Upper lobe of left lung (tissue), 6 donors: Measurements from ENCODE around the gene BTRC. TPM values are rescaled to one million over a fixed set of nuclear protein-coding genes. Genes with fewer than 3 reads are reported as not detected.
"Not testable (repeated sequence)": the region's sequence is repeated elsewhere in the genome, so short reads cannot be mapped to it uniquely, and the experiment has no call there.

Experiments
- ATAC-seq, 2 donors: fragments of 200-7000 bp; cut with Tn5 transposase; one replicate each; pipeline ENCODE4 v1.9.1; 2022; ENCODE audit warnings: mild to moderate bottlenecking in 2 of 2, moderate library complexity in 2 of 2; ENCODE audit not compliant: low FRiP score in 2 of 2
- DNase-seq, 2 donors: peaks; one replicate each; pipeline ENCODE4 v3.0.0-alpha.2; 2019 to 2020
- H3K27ac ChIP-seq, 4 donors: fragments of 200-600 bp; sonication (generic); one replicate each; pipeline ENCODE4 v1.5.1; 2016 to 2019
- H3K27me3 ChIP-seq, 4 donors: fragments of 200-600 bp; sonication (generic); one replicate each; pipeline ENCODE4 v1.5.1; 2017 to 2019
- H3K36me3 ChIP-seq, 4 donors: fragments of 200-600 bp; sonication (generic); one replicate each; pipeline ENCODE4 v1.5.1; 2016 to 2019
- H3K4me1 ChIP-seq, 4 donors: fragments of 200-600 bp; sonication (generic); one replicate each; pipeline ENCODE4 v1.5.1; 2018 to 2019
- H3K4me3 ChIP-seq, 4 donors: fragments of 200-600 bp; sonication (generic); one replicate each; pipeline ENCODE4 v1.5.1; 2017 to 2019; ENCODE audit warnings: mild to moderate bottlenecking in 2 of 4, moderate library complexity in 1 of 4
- H3K9me3 ChIP-seq, 4 donors: fragments of 200-600 bp; sonication (generic); one replicate each; pipeline ENCODE4 v1.5.1; 2018 to 2019
- EP300 ChIP-seq, 4 donors: sonication (generic); formaldehyde crosslinking; IDR thresholded peaks; one replicate each; pipeline ENCODE4 v1.5.1; 2017; ENCODE audit warnings: antibody characterized with exemption in 4 of 4, control low read depth in 2 of 4
- POLR2A ChIP-seq, 4 donors: fragments of 450-650 bp; IDR thresholded peaks; one replicate each; pipeline ENCODE4 v1.5.1; 2016 to 2017; ENCODE audit warnings: antibody characterized with exemption in 4 of 4, mild to moderate bottlenecking in 2 of 4
- POLR2AphosphoS5 ChIP-seq, 2 donors: sonication (generic); formaldehyde crosslinking; IDR thresholded peaks; one replicate each; pipeline ENCODE4 v1.5.1; 2017; ENCODE audit warnings: antibody characterized with exemption in 2 of 2
- WGBS, 2 donors: methylation state at CpG; one replicate each; pipeline ENCODE4 v1.1.5; 2017 to 2018; 5-methylcytosine and 5-hydroxymethylcytosine counted together
- total RNA-seq, 6 donors: library from RNA; depleted of rRNA in 4 of 6; stranded (reverse); fragments of >200 nt in 4 of 6; gene quantifications; one replicate each; pipeline versions ENCODE4 v1.1.0 to v1.2.1, GENCODE V29; 2016 to 2021
- TF ChIP-seq, protein P1 (sequence below), 6 experiments: fragments of 450-650 bp in 4 of 6; fragments of 200-600 bp in 2 of 6; sonication (generic) in 2 of 6; IDR thresholded peaks; one replicate each; pipeline ENCODE4 v1.5.1; 2016 to 2019; ENCODE audit warnings: antibody characterized with exemption in 6 of 6
- donor health status: DM: no; HTN: no; CAD: no; lungs with moderate emphysema.
- donor health status: DM: no; HTN: yes; CAD: no; lungs with severe emphysema.

Gene BTRC
- total RNA-seq, 6 donors from 2014 or later = 8.5 to 21.0 (median 11.6) TPM

GRCh38 chr10:101363850-101364400 is 10.0 kb downstream of the BTRC start:
- peaks cover 0 to 15% (median 0%) of the 10 kb centered on the region in 4 donors for H3K4me1 ChIP-seq
- H3K4me3 ChIP-seq = no peak overlapping the region
- H3K9me3 ChIP-seq = no peaks in the 10 kb centered on the region
- ATAC-seq (no peak), DNase-seq (no peak)
- TF ChIP-seq, protein P1, sequence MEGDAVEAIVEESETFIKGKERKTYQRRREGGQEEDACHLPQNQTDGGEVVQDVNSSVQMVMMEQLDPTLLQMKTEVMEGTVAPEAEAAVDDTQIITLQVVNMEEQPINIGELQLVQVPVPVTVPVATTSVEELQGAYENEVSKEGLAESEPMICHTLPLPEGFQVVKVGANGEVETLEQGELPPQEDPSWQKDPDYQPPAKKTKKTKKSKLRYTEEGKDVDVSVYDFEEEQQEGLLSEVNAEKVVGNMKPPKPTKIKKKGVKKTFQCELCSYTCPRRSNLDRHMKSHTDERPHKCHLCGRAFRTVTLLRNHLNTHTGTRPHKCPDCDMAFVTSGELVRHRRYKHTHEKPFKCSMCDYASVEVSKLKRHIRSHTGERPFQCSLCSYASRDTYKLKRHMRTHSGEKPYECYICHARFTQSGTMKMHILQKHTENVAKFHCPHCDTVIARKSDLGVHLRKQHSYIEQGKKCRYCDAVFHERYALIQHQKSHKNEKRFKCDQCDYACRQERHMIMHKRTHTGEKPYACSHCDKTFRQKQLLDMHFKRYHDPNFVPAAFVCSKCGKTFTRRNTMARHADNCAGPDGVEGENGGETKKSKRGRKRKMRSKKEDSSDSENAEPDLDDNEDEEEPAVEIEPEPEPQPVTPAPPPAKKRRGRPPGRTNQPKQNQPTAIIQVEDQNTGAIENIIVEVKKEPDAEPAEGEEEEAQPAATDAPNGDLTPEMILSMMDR (IDR thresholded peaks at IDR 0.05) = no peak
- no peak for TF ChIP-seq POLR2A (IDR thresholded peaks at IDR 0.05)
- TF ChIP-seq POLR2AphosphoS5 (IDR thresholded peaks at IDR 0.05) = no peak
- TF ChIP-seq EP300 (IDR thresholded peaks at IDR 0.05) = no peak
- H3K36me3 ChIP-seq = peaks cover 0 to 4% (median 0%) of the 10 kb centered on the region in 4 donors
- WGBS, 2 donors = 88% methylated on average over 2 of the region's 2 CpGs
- no peaks in the 10 kb centered on the region for H3K27me3 ChIP-seq
- no peak overlapping the region for H3K27ac ChIP-seq

GRCh38 chr10:101364721-101365120 is 10.8 kb downstream of the BTRC start:
- Histone ChIP-seq H3K27me3 (no peaks in the 10 kb centered on the region), H3K36me3 (peaks cover 0 to 4% (median 0%) of the 10 kb centered on the region in 4 donors), H3K4me1 (peaks cover 0 to 7% (median 0%) of the 10 kb centered on the region in 4 donors), H3K9me3 (no peaks in the 10 kb centered on the region), H3K27ac (no peak overlapping the region), H3K4me3 (no peak overlapping the region)
- no peak for DNase-seq
- 96 to 98% methylated on average over 7 of the region's 7 CpGs for WGBS, 2 donors
- TF ChIP-seq EP300 (IDR thresholded peaks at IDR 0.05) (no peak), POLR2A (IDR thresholded peaks at IDR 0.05) (no peak), POLR2AphosphoS5 (IDR thresholded peaks at IDR 0.05) (no peak)
- TF ChIP-seq, protein P1 (IDR thresholded peaks at IDR 0.05) = no peak
- no peak for ATAC-seq

GRCh38 chr10:101367569-101368453 is 13.8 kb downstream of the BTRC start:
- Histone ChIP-seq H3K4me3 (no peak overlapping the region), H3K27ac (no peak overlapping the region), H3K9me3 (no peaks in the 10 kb centered on the region), H3K36me3 (peaks cover 0 to 4% (median 0%) of the 10 kb centered on the region in 4 donors), H3K4me1 (peaks cover 0 to 7% (median 0%) of the 10 kb centered on the region in 4 donors), H3K27me3 (no peaks in the 10 kb centered on the region)
- DNase-seq = no peak
- WGBS, 2 donors = 89 to 93% methylated on average over 9 of the region's 9 CpGs
- no peak for TF ChIP-seq POLR2AphosphoS5 (IDR thresholded peaks at IDR 0.05)
- TF ChIP-seq, protein P1 (IDR thresholded peaks at IDR 0.05) = no peak
- no peak for ATAC-seq

DNA sequence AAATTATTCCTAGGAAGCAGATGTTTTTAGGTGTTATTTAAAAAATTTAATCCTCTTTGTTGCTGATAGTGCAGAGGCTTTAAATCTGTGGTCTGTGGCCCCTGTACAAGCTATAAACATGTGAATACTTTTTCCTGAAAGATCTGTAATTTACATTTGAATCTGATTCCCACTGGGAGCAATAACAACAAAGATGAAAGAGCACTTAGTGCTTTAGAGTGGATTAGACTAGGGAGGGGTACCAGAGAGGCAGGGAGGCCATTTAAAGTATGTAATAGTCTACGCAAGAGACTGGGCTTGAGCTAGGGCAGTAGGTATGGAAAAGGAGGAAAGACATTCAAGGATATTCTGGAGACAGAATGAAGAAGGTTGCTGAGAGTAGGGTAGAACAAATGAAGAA is 19.1 kb downstream of the BTRC start:
- H3K9me3 ChIP-seq = no peaks in the 10 kb centered on the region
- ATAC-seq (no peak), DNase-seq (no peak)
- TF ChIP-seq POLR2A (IDR thresholded peaks at IDR 0.05) = no peak
- H3K36me3 ChIP-seq = no peaks in the 10 kb centered on the region
- H3K27ac ChIP-seq = no peak overlapping the region
- no peaks in the 10 kb centered on the region for H3K27me3 ChIP-seq
- WGBS, 2 donors = 91 to 100% methylated on average over 1 of the region's 1 CpG
- no peaks in the 10 kb centered on the region for H3K4me1 ChIP-seq
- no peak overlapping the region for H3K4me3 ChIP-seq

GRCh38 chr10:101373993-101374392 is 20.0 kb downstream of the BTRC start:
- DNase-seq, H3K27ac ChIP-seq, H3K36me3 ChIP-seq, H3K4me1 ChIP-seq, H3K27me3 ChIP-seq, ATAC-seq, H3K4me3 ChIP-seq, H3K9me3 ChIP-seq: not testable (repeated sequence)
- WGBS, 2 donors = 94 to 100% methylated on average over 3 of the region's 3 CpGs
